K562 treated with DMSO at 1 percent for 4 hours (cell line): Measurements from ENCODE around the gene TRIM41. TPM values are rescaled to one million over a fixed set of nuclear protein-coding genes. Genes with fewer than 3 reads are reported as not detected.

ENCODE experiments used
- total RNA-seq: library from RNA; unstranded; fragments of 300-600 nt; gene quantifications from 2 replicates; pipeline ENCODE4 v1.2.3, GENCODE V29; 2022; ENCODE audit not compliant: insufficient read depth

The TRIM41 gene
- 14.6 and 20.6 TPM in 2 replicates for total RNA-seq

DNA sequence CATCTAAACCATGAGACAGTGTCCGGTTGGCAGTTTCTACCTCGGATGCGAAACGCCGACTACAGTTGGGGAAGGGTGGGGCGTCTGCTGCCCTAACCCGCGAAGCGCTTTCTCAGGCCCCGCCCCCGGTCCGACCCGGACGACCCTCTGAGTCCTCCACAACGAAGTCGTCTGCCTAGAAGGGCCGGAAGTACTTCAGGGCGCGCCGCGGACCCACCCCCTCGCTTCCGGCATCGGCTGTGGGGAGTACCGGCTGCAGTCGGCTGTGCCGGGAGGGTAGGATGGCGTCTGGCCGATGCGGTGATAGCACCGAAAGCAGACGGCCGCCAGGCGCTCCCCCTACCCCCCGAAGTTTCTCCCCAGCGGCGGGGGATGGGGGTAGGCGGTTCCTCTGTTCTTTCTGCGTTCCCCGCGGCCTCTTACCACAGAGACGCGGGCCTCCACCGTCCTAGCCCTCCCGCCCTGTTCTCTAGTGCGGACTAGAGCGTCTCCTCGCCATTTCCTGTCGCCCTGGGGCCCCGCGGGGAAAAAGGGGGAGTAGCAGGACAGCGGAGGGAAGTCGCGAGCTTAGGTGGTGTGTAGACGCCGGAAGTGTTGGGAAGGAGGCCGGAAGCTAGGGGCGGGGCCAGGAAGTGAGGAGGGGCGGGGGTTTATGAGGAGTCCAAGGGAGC is at the start of gene TRIM41:
Gene TRIM41, plus strand, starts transcription at position 224 of the 671 bp plus-strand sequence. CDS start 719 bp downstream, outside the sequence.

DNA sequence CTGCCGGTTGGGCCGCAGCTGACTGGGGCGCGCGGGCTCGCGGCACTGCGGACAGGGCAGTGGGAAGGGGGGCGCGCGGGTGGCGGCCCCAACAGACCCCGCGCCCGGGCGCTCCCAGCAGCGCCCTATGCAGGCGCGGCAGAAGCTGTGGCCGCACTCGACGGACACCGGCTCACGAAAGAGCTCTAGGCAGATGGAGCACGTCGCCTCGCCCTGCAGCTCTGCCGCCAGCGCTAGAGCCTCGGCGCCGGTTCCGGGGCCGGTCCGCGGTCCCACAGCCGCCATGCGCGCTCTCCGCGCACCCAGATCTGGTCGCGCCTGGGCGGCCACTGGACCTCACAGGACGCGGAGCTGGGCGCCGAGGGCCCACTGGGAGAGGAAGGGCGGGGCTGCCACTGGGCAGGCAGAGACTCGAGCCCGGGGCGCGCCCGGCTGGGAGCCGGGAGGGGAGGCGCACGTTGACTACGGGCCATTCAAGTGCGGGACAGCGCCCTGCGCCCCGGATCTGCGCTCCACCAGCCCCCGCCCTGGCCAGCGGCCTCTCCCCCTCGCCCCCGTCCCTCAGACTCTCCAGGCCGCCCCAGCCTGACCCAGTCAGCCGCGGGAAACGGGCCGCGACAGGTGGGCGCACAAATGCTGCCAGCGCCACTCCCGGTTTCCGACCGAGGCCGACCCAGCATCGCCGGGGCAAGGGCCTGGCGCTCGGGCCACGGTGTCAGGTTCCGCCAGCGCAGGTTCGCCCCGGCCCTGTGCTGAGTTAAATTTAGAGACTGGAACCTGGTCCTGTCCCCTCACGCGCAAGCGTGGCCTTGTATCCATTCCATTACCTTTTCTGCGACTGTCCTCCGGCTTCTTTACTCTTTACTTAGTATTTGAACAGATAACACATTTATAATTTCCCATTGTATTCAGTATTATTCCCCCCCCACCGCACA is 18.0 kb upstream of the TRIM41 start, which contains the start of gene TRIM7:
Gene TRIM7, minus strand, starts transcription at position 371 of the 935 bp plus-strand sequence. Its CDS starts 86 bp downstream, at position 285.

DNA sequence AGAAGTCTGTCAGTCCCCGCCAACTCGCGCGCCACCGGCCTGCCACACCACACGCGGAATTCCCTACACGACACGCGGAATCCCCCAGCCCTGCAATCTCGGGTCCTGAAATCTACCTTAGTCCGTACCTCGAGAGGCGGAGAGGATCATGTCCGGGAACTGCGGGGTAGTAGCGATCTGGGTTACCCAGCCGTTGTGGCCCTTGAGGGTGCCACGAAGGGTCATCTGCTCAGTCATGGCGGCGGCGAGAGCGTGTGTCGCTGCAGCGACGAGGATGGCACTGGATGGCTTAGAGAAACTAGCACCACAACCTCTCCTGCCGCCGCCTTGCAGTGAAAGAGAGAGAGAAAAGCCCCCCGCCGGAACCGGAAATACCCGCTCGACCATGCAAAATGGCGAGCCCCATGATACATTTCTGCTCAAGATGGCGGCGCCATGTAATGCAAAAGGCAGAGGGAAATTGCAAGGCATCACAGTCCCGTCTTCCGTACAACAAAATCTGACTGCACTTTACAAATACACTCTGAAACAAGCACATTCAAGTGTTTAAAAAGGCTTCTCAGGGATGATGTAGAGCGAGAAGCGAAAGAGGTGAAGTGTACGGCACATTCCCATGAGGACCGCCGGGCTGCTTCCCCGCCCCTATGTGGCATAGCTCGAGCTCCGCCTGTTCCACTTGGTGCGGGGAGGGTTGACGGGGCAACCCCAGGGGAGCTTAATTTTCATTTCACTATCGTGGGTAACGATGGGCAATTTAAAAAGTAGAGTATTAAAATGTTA is 20.7 kb downstream of the TRIM41 start, which contains the start of gene RACK1:
Gene RACK1, minus strand, starts transcription at position 343 of the 780 bp plus-strand sequence. Its CDS starts 106 bp downstream, at position 237.

DNA sequence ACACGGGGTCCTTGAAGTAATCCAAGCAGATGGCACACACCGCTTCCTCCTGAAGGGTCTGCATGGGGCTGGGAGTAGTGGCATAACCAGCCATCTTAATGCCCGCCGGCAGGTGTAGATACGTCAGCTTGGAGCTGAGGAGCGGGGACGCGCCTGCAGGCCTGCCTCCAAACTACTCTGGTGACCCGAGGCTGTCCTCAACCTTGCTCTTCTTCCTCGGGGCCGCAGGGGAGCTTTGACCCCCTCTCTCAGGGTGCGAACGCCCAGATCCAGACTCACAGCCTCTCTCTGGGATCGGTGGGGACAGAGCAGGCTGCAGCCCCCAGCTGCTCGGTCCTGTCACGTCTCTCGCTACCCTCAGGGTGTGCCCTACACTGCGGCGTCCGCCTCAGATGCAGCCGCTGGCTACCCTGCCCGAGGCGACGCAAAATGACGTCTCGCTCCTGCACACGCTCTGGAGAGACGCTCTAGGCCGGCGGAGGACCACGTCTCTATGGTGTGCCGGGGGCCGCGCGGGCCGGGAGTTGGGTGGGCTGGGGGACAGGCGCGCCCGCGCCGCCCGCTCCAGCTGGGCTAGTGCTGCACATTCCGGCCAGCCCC is 37.7 kb downstream of the TRIM41 start, which contains the start of gene TRIM52:
Gene TRIM52, minus strand, starts transcription at position 424 of the 600 bp plus-strand sequence. Its CDS starts 330 bp downstream, at position 94.

Other genes with a start within 250 kb of the TRIM41 start
- not detected in 2 replicates for gene BTNL3, start 234.4 kb upstream of the TRIM41 start, total RNA-seq
- 20.1 and 25.1 TPM in 2 replicates for gene BTNL9, start 183.0 kb upstream of the TRIM41 start, total RNA-seq
- gene OR2V1, start 92.1 kb upstream of the TRIM41 start, total RNA-seq: not detected in 2 replicates
- not detected in 2 replicates for gene OR2V2, start 75.7 kb upstream of the TRIM41 start, total RNA-seq
- 3.5 and 5.0 TPM in 2 replicates for gene TRIM7, start 18.1 kb upstream of the TRIM41 start, total RNA-seq
- 8,046 and 8,082 TPM in 2 replicates for gene RACK1, start 20.6 kb downstream of the TRIM41 start, total RNA-seq
- 6.1 and 7.3 TPM in 2 replicates for gene TRIM52, start 37.9 kb downstream of the TRIM41 start, total RNA-seq
- not detected in 2 replicates for gene OR4F3, start 144.0 kb downstream of the TRIM41 start, total RNA-seq